Loucy (cell line): ENCODE measurements around the gene NIN.
A peak's percentile ranks its signal among the peaks of the same experiment; 100 is the strongest.

Experiments used
- H2AFZ ChIP-seq: fragments of 200-600 bp; sonication (generic); 2 replicates; pipeline ENCODE4 v1.6.0; 2016; ENCODE audit warnings: antibody characterized with exemption, mild to moderate bottlenecking, low read length, moderate library complexity
- H3F3A ChIP-seq: fragments of 200-600 bp; 2 replicates; pipeline ENCODE4 v1.6.0; 2016; ENCODE audit warnings: antibody characterized with exemption, low read depth, mild to moderate bottlenecking
- H3K27me3 ChIP-seq: fragments of 200-600 bp; sonication (generic); 2 replicates; pipeline ENCODE4 v1.6.1; 2014; ENCODE audit warnings: low read length, mild to moderate bottlenecking; ENCODE audit not compliant: insufficient read depth, poor library complexity, severe bottlenecking
- H3K36me3 ChIP-seq: fragments of 200-600 bp; sonication (generic); 2 replicates; pipeline ENCODE4 v1.6.1; 2016; ENCODE audit warnings: low read length; ENCODE audit not compliant: insufficient read depth
- H3K4me1 ChIP-seq: fragments of 200-600 bp; sonication (generic); 2 replicates; pipeline ENCODE4 v1.5.1; 2014; ENCODE audit warnings: low read length, mild to moderate bottlenecking; ENCODE audit not compliant: insufficient read depth, poor library complexity, severe bottlenecking
- H3K4me2 ChIP-seq: fragments of 200-600 bp; sonication (generic); 2 replicates; pipeline ENCODE4 v1.6.0; 2014; ENCODE audit warnings: antibody characterized with exemption, low read length, low read depth, mild to moderate bottlenecking; ENCODE audit not compliant: poor library complexity, severe bottlenecking
- H3K4me3 ChIP-seq: fragments of 200-600 bp; sonication (generic); 2 replicates; pipeline ENCODE4 v1.5.1; 2014; ENCODE audit warnings: low read length, mild to moderate bottlenecking, mixed read lengths; ENCODE audit not compliant: poor library complexity, severe bottlenecking
- H3K79me2 ChIP-seq: fragments of 200-600 bp; sonication (generic); 2 replicates; pipeline ENCODE4 v1.6.1; 2014; ENCODE audit warnings: low read length; ENCODE audit not compliant: insufficient read depth
- H3K9ac ChIP-seq: fragments of 200-600 bp; sonication (generic); 2 replicates; pipeline ENCODE4 v1.6.0; 2014; ENCODE audit warnings: mild to moderate bottlenecking, low read depth, low read length, moderate library complexity; ENCODE audit not compliant: poor library complexity, severe bottlenecking
- H3K9me2 ChIP-seq: fragments of 200-600 bp; sonication (generic); replicated peaks from 2 replicates; pipeline ENCODE4 v1.6.1; 2016; ENCODE audit warnings: low read depth, low read length, mixed read lengths
- H3K9me3 ChIP-seq: fragments of 200-600 bp; sonication (generic); 2 replicates; pipeline ENCODE4 v1.6.1; 2014; ENCODE audit warnings: mild to moderate bottlenecking, antibody characterized with exemption, low read length, low read depth; ENCODE audit not compliant: insufficient read depth
- H4K20me1 ChIP-seq: fragments of 200-600 bp; sonication (generic); 2 replicates; pipeline ENCODE4 v1.6.0; 2014; ENCODE audit warnings: antibody characterized with exemption, low read length, mild to moderate bottlenecking; ENCODE audit not compliant: insufficient read depth, poor library complexity, severe bottlenecking
- CTCF ChIP-seq: fragments of 200-600 bp; sonication (generic); conservative IDR thresholded peaks from 2 replicates; pipeline ENCODE4 v1.5.1; 2014; ENCODE audit warnings: mild to moderate bottlenecking, antibody characterized with exemption, low read length
- EZH2phosphoT487 ChIP-seq: fragments of 200-600 bp; IDR thresholded peaks from 2 replicates; pipeline ENCODE4 v1.6.1; 2018; ENCODE audit warnings: antibody characterized with exemption, mild to moderate bottlenecking, moderate library complexity, borderline replicate concordance

The NIN gene

GRCh38 chr14:50830932-50831725 lies at the start of gene NIN:
Gene NIN (minus strand): TSS chr14:50831162. CDS start chr14:50822056, 9,106 bp downstream.
- H2AFZ ChIP-seq = peak within 1 kb of the TSS; percentile 89
- no peaks in the 10 kb centered on the region for H3K36me3 ChIP-seq
- H3K4me3 ChIP-seq = peak within 1 kb of the TSS; percentile 84
- H3K4me1 ChIP-seq = peaks cover 41% of the 10 kb centered on the region
- TF ChIP-seq CTCF (no peak), EZH2phosphoT487 (no peak)
- H3K9me2 ChIP-seq = no peaks in the 10 kb centered on the region
- no peaks in the 10 kb centered on the region for H3F3A ChIP-seq
- H3K79me2 ChIP-seq = peaks cover 47% of the 10 kb centered on the region
- no peaks in the 10 kb centered on the region for H3K9me3 ChIP-seq
- peaks cover 40% of the 10 kb centered on the region for H4K20me1 ChIP-seq
- H3K27me3 ChIP-seq = no peaks in the 10 kb centered on the region
- peak within 1 kb of the TSS; percentile 88 for H3K9ac ChIP-seq
- H3K4me2 ChIP-seq = peak within 1 kb of the TSS; percentile 98

- Histone ChIP-seq H3K9me3 (no peaks in the 10 kb centered on the region), H3K79me2 (no peaks in the 10 kb centered on the region), H2AFZ (peak overlapping the region; percentile 18; the same call in 1 of the 2 replicates), H3K4me1 (peaks cover 71% of the 10 kb centered on the region), H3K4me3 (peak overlapping the region; percentile 68), H3K9ac (peak overlapping the region; percentile 73), H4K20me1 (no peaks in the 10 kb centered on the region), H3K27me3 (no peaks in the 10 kb centered on the region), H3F3A (peaks cover 16% of the 10 kb centered on the region), H3K9me2 (no peaks in the 10 kb centered on the region), H3K4me2 (peak overlapping the region; percentile 88), H3K36me3 (no peaks in the 10 kb centered on the region)
- no peak for TF ChIP-seq EZH2phosphoT487
- no peak for TF ChIP-seq CTCF
Measured at GRCh38 chr14:50875359-50876070, 44.6 kb upstream of the NIN start.

- no peaks in the 10 kb centered on the region for H4K20me1 ChIP-seq
Measured at GRCh38 chr14:50874757-50875156, 43.8 kb upstream of the NIN start.

More at GRCh38 chr14:50874757-50875156, 43.8 kb upstream of the NIN start:
- H3K36me3 ChIP-seq = no peaks in the 10 kb centered on the region
- H2AFZ ChIP-seq = no peak overlapping the region
- H3K4me3 ChIP-seq = peak overlapping the region; percentile 60
- peak overlapping the region; percentile 69 for H3K9ac ChIP-seq
- no peaks in the 10 kb centered on the region for H3K9me2 ChIP-seq
- TF ChIP-seq CTCF (no peak), EZH2phosphoT487 (no peak)
- H3K4me1 ChIP-seq = peaks cover 65% of the 10 kb centered on the region
- H3F3A ChIP-seq = peaks cover 16% of the 10 kb centered on the region
- H3K4me2 ChIP-seq = peak overlapping the region; percentile 76
- H3K27me3 ChIP-seq = no peaks in the 10 kb centered on the region
- H3K79me2 ChIP-seq = no peaks in the 10 kb centered on the region
- H3K9me3 ChIP-seq = no peaks in the 10 kb centered on the region
